Measurements from ENCODE around the gene TNN. TPM values are rescaled to one million over a fixed set of nuclear protein-coding genes. Genes with fewer than 3 reads are reported as not detected.

The TNN gene
- total RNA-seq, 1 experiment from 2014 or later = not detected

DNA sequence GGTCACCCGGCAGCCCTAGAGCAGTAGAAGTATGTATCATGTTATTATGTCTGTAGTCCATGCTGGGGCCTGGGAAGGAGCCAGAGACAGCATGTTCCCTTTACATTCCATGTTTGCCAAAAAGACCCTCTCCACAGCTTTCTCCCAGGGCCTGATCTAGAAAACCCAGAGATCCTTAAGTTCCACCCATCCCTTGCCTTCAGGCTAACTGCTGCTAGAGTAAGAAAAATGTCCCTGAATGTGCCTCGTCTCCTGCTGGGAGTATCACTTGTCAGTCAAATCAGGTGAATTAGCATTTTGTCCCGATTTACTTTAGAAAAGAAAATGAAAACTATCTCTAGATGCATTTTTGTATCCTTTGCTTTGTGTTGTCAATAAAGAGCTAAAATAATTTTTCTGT lies 31.2 kb upstream of the TNN start:
- ChIA-PET CTCF (interaction anchor here (0.9 to 1.8 kb wide), 4 partner anchors 87 to 115 kb away, joined by 4 to 7 read pairs (median 6); no protein-coding TSS in a partner anchor), POLR2A (interaction anchor here (0.9 to 1.0 kb wide), 2 partner anchors 14 to 37 kb away, joined by 4 read pairs; partner anchors contain the start of genes CACYBP and MRPS14)
- TF ChIP-seq, protein P1, sequence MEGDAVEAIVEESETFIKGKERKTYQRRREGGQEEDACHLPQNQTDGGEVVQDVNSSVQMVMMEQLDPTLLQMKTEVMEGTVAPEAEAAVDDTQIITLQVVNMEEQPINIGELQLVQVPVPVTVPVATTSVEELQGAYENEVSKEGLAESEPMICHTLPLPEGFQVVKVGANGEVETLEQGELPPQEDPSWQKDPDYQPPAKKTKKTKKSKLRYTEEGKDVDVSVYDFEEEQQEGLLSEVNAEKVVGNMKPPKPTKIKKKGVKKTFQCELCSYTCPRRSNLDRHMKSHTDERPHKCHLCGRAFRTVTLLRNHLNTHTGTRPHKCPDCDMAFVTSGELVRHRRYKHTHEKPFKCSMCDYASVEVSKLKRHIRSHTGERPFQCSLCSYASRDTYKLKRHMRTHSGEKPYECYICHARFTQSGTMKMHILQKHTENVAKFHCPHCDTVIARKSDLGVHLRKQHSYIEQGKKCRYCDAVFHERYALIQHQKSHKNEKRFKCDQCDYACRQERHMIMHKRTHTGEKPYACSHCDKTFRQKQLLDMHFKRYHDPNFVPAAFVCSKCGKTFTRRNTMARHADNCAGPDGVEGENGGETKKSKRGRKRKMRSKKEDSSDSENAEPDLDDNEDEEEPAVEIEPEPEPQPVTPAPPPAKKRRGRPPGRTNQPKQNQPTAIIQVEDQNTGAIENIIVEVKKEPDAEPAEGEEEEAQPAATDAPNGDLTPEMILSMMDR (IDR thresholded peaks at IDR 0.05; ENCODE audit: unreplicated experiment) = no peak
- no peak overlapping the region for H3K4me3 Mint-ChIP-seq (ENCODE audit: unreplicated experiment)
- no peaks in the 10 kb centered on the region for H3K27me3 Mint-ChIP-seq (ENCODE audit: insufficient read depth, unreplicated experiment)
- H3K9me3 Mint-ChIP-seq (ENCODE audit: unreplicated experiment) = no peaks in the 10 kb centered on the region
- intact Hi-C loops (cut with micrococcal nuclease) = no loop called here
- no peaks in the 10 kb centered on the region for H3K36me3 Mint-ChIP-seq (ENCODE audit: insufficient read depth, unreplicated experiment)
- H3K4me1 Mint-ChIP-seq (ENCODE audit: insufficient read depth, unreplicated experiment) = peaks cover 12% of the 10 kb centered on the region
- DNase-seq (ENCODE audit: unreplicated experiment) = no peak
- no TSS peak for BruUV-seq (replicated peaks)
- H3K27ac Mint-ChIP-seq (ENCODE audit: low read depth, unreplicated experiment) = no peak overlapping the region

DNA sequence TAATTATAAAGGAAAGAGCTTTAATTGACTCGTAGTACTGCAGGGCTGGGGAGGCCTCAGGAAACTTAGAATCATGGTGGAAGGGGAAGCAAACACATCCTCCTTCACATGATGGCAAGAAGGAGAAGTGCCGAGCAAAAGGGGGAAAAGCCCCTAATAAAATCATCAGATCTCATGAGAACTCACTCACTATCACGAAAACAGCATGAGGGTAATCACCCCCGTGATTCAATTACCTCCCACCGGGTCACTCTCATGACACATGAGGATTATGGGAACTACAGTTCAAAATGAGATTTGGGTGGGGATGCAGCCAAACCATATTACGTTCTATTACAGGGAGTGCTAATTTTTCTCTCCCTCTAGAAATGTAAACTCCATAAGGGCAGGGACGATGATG lies 30.2 kb upstream of the TNN start:
- POLR2A ChIA-PET = interaction anchor here (0.9 kb wide), 2 partner anchors 14 to 38 kb away, joined by 4 read pairs; partner anchors contain the start of gene MRPS14
- Mint-ChIP-seq H3K27me3 (ENCODE audit: insufficient read depth, unreplicated experiment) (no peaks in the 10 kb centered on the region), H3K4me3 (ENCODE audit: unreplicated experiment) (no peak overlapping the region), H3K4me1 (ENCODE audit: insufficient read depth, unreplicated experiment) (peaks cover 12% of the 10 kb centered on the region), H3K36me3 (ENCODE audit: insufficient read depth, unreplicated experiment) (no peaks in the 10 kb centered on the region), H3K9me3 (ENCODE audit: unreplicated experiment) (no peaks in the 10 kb centered on the region), H3K27ac (ENCODE audit: low read depth, unreplicated experiment) (no peak overlapping the region)
- no peak for DNase-seq (ENCODE audit: unreplicated experiment)
- intact Hi-C loops (cut with micrococcal nuclease) = no loop called here
- no TSS peak for BruUV-seq (replicated peaks)
- TF ChIP-seq, protein P1 (IDR thresholded peaks at IDR 0.05; ENCODE audit: unreplicated experiment) = no peak
- CTCF ChIA-PET = interaction anchor here (0.6 to 5.6 kb wide), 4 partner anchors 8 to 1593 kb away, joined by 4 to 34 read pairs (median 8); no protein-coding TSS in a partner anchor

DNA sequence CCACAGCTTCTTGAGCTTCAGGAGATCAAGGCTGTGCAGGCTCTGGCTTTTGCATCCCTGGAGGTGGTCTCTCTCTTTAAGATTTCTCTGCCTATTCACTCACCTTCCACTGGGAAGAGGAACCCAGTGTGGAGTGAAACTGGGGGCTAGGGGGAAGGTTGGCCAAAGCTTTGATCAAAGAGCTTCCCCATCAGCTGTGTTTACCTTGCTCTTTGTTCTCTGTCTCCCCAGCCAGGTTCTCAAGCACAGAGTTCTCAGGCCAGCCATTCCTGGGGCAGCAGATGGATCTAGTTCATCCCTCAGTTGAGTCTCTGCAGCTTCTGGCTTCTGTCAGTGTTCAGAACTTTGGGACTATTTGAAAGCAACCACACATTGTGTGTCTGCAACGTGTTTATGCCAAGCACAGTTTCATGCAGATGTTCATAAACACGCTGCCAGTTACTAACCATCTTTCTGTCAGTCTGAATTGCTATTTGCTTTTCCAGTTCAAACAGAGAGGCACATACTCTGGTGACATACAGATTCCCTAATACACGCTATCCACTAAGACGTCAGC lies 27.2 kb upstream of the TNN start:
- H3K4me3 Mint-ChIP-seq (ENCODE audit: unreplicated experiment) = no peak overlapping the region

DNA sequence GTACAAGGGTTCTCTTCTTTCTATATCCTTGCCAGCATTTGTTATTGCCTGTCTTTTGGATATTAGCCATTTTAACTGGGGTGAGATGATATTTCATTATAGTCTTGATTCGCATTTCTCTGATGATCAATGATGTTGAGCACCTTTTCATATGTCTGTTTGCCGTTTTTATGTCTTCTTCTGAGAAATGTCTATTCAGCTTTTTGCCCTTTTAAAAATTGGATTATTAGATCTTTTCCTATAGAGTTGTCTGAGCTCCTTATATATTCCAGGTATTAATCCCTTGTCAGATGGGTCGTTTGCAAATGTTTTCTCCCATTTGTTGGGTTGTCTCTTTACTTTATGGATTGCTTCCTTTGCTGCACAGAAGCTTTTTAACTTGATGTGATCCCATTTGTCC lies 25.0 kb upstream of the TNN start:
- intact Hi-C loops (cut with micrococcal nuclease) = no loop called here
- H3K36me3 Mint-ChIP-seq (ENCODE audit: insufficient read depth, unreplicated experiment) = no peaks in the 10 kb centered on the region
- no peak overlapping the region for H3K27ac Mint-ChIP-seq (ENCODE audit: low read depth, unreplicated experiment)
- H3K4me1 Mint-ChIP-seq (ENCODE audit: insufficient read depth, unreplicated experiment) = peaks cover 7% of the 10 kb centered on the region
- H3K9me3 Mint-ChIP-seq (ENCODE audit: unreplicated experiment) = no peaks in the 10 kb centered on the region
- BruUV-seq (replicated peaks) = no TSS peak
- DNase-seq (ENCODE audit: unreplicated experiment) = no peak
- no peak overlapping the region for H3K4me3 Mint-ChIP-seq (ENCODE audit: unreplicated experiment)
- H3K27me3 Mint-ChIP-seq (ENCODE audit: insufficient read depth, unreplicated experiment) = peaks cover 13% of the 10 kb centered on the region
- POLR2A ChIA-PET = interaction anchor here (0.8 to 1.2 kb wide), 2 partner anchors 20 to 83 kb away, joined by 3 read pairs; partner anchors contain the start of gene MRPS14
- CTCF ChIA-PET = interaction anchor here (0.6 to 5.6 kb wide), 6 partner anchors 13 to 1024 kb away, joined by 3 to 34 read pairs (median 4); no protein-coding TSS in a partner anchor
- TF ChIP-seq, protein P1 (IDR thresholded peaks at IDR 0.05; ENCODE audit: unreplicated experiment) = no peak

More for the DNA sequence above, 27.2 kb upstream of the TNN start:
- Mint-ChIP-seq H3K36me3 (ENCODE audit: insufficient read depth, unreplicated experiment) (no peaks in the 10 kb centered on the region), H3K9me3 (ENCODE audit: unreplicated experiment) (no peaks in the 10 kb centered on the region), H3K27ac (ENCODE audit: low read depth, unreplicated experiment) (no peak overlapping the region), H3K27me3 (ENCODE audit: insufficient read depth, unreplicated experiment) (no peaks in the 10 kb centered on the region), H3K4me1 (ENCODE audit: insufficient read depth, unreplicated experiment) (peaks cover 7% of the 10 kb centered on the region)
- no peak for DNase-seq (ENCODE audit: unreplicated experiment)
- ChIA-PET CTCF (interaction anchor here (0.6 to 5.6 kb wide), 16 partner anchors 10 to 499 kb away, joined by 3 to 41 read pairs (median 3); no protein-coding TSS in a partner anchor), POLR2A (interaction anchor here (1.0 to 1.5 kb wide), 2 partner anchors 8 to 11 kb away, joined by 4 to 9 read pairs; no protein-coding TSS in a partner anchor)
- no TSS peak for BruUV-seq (replicated peaks)
- TF ChIP-seq, protein P1 (IDR thresholded peaks at IDR 0.05; ENCODE audit: unreplicated experiment) = no peak
- intact Hi-C loops (cut with micrococcal nuclease) = no loop called here
